Medulla oblongata (tissue), 1 donor: Measurements from ENCODE around the gene AKAP11.
A peak's percentile ranks its signal among the peaks of the same experiment; 100 is the strongest.

Experiments
- DNase-seq: peaks from one replicate; pipeline ENCODE4 v3.0.0-alpha.2; 2015; ENCODE audit errors: extremely low spot score

AKAP11 gene

GRCh38 chr13:42271337-42272114 is 426 bp upstream of the AKAP11 start:
- peak; percentile 99 for DNase-seq

GRCh38 chr13:42272804-42273175 is 838 bp downstream of the AKAP11 start:
- peak; percentile 24 for DNase-seq

- DNase-seq: no peak
Measured at GRCh38 chr13:42274386-42275097, 2.6 kb downstream of the AKAP11 start.

- peak; percentile 76 for DNase-seq
Measured at GRCh38 chr13:42275098-42275471, 3.1 kb downstream of the AKAP11 start.

- no peak for DNase-seq
Measured at GRCh38 chr13:42275506-42275905, 3.6 kb downstream of the AKAP11 start.

GRCh38 chr13:42276683-42277082 is 4.7 kb downstream of the AKAP11 start:
- DNase-seq: no peak

GRCh38 chr13:42277618-42278276 is 5.8 kb downstream of the AKAP11 start:
- DNase-seq: no peak

- no peak for DNase-seq
Measured at GRCh38 chr13:42279080-42279479, 7.1 kb downstream of the AKAP11 start.

GRCh38 chr13:42279986-42280385 is 8.0 kb downstream of the AKAP11 start:
- no peak for DNase-seq

- no peak for DNase-seq
Measured at GRCh38 chr13:42280537-42280936, 8.6 kb downstream of the AKAP11 start.

- DNase-seq: no peak
Measured at GRCh38 chr13:42283574-42283973, 11.6 kb downstream of the AKAP11 start.

GRCh38 chr13:42284068-42284467 is 12.1 kb downstream of the AKAP11 start:
- no peak for DNase-seq

- no peak for DNase-seq
Measured at GRCh38 chr13:42298392-42298791, 26.4 kb downstream of the AKAP11 start.

- DNase-seq: no peak
Measured at GRCh38 chr13:42305503-42305902, 33.6 kb downstream of the AKAP11 start.

- DNase-seq: no peak
Measured at GRCh38 chr13:42307461-42307860, 35.5 kb downstream of the AKAP11 start.

- peak; percentile 61 for DNase-seq
Measured at GRCh38 chr13:42312817-42313431, 41.0 kb downstream of the AKAP11 start.

GRCh38 chr13:42318570-42318969 is 46.6 kb downstream of the AKAP11 start:
- DNase-seq: no peak

GRCh38 chr13:42320375-42320787 is 48.4 kb downstream of the AKAP11 start:
- DNase-seq: no peak

GRCh38 chr13:42322806-42323205 is 50.9 kb downstream of the AKAP11 start:
- no peak for DNase-seq

- no peak for DNase-seq
Measured at GRCh38 chr13:42324704-42325103, 52.8 kb downstream of the AKAP11 start.

- no peak for DNase-seq
Measured at GRCh38 chr13:42327725-42328124, 55.8 kb downstream of the AKAP11 start.

GRCh38 chr13:42328672-42329071 is 56.7 kb downstream of the AKAP11 start:
- no peak for DNase-seq
